ENCODE data around the gene ZFHX3.

DNA sequence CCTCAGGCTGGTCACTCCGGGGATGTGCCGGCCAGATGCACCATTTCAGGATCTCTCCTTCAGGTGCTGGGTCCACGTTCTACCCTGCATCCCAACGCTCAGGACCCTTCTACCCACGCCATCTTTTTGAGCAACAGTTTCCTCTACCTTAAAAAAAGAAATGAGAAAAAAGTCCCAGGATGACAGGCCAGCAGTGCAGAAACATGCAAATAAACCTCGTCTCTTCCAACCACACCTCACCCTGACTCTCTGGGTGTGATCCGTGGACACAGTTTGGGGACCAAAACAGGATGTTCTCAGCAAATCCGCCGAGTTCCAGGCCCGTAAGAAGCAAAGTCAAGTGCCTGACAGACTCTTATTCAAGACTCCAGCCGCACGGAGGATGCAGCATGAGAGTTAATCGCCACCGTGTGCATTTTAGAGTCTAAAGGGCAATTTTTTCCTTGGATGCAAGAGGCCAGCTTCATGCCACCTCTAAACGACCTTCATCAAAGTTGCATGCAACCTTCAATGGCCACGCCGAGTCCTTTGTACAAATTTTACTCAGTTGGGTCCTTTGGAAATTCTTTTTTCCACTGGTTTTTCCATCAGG, 99.6 kb downstream of the ZFHX3 start:
- TF ChIP-seq, protein P1, sequence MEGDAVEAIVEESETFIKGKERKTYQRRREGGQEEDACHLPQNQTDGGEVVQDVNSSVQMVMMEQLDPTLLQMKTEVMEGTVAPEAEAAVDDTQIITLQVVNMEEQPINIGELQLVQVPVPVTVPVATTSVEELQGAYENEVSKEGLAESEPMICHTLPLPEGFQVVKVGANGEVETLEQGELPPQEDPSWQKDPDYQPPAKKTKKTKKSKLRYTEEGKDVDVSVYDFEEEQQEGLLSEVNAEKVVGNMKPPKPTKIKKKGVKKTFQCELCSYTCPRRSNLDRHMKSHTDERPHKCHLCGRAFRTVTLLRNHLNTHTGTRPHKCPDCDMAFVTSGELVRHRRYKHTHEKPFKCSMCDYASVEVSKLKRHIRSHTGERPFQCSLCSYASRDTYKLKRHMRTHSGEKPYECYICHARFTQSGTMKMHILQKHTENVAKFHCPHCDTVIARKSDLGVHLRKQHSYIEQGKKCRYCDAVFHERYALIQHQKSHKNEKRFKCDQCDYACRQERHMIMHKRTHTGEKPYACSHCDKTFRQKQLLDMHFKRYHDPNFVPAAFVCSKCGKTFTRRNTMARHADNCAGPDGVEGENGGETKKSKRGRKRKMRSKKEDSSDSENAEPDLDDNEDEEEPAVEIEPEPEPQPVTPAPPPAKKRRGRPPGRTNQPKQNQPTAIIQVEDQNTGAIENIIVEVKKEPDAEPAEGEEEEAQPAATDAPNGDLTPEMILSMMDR (IDR thresholded peaks at IDR 0.05; ENCODE audit: extremely low read depth in 1 of 2, insufficient read depth in 1 of 2, low read depth in 1 of 2, low read length in 2 of 2): no peak
- TF ChIP-seq EZH2 (IDR thresholded peaks at IDR 0.05; ENCODE audit: borderline replicate concordance, low read depth, low read length, severe bottlenecking) (no peak), POLR2AphosphoS5 (IDR thresholded peaks at IDR 0.05; ENCODE audit: insufficient read depth, low read depth, low read length) (no peak), POLR2A (IDR thresholded peaks at IDR 0.05; ENCODE audit: low read depth, low read length) (no peak), JUN (IDR thresholded peaks at IDR 0.05; ENCODE audit: borderline replicate concordance, insufficient read depth, insufficient read length, low read depth) (no peak)
- TF ChIP-seq, protein P2, sequence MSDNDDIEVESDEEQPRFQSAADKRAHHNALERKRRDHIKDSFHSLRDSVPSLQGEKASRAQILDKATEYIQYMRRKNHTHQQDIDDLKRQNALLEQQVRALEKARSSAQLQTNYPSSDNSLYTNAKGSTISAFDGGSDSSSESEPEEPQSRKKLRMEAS (IDR thresholded peaks at IDR 0.05; ENCODE audit: insufficient read depth, insufficient read length): no peak

Measured in endothelial cell of umbilical vein (primary cell).